GM19193 (cell line): Measurements from ENCODE around the gene OAS1.

Experiments used
- POLR2A ChIP-seq: IDR thresholded peaks from 4 replicates; pipeline ENCODE4 v1.6.1; 2011; ENCODE audit not compliant: insufficient read depth, insufficient read length; ENCODE audit errors: extremely low read depth

OAS1 gene

DNA sequence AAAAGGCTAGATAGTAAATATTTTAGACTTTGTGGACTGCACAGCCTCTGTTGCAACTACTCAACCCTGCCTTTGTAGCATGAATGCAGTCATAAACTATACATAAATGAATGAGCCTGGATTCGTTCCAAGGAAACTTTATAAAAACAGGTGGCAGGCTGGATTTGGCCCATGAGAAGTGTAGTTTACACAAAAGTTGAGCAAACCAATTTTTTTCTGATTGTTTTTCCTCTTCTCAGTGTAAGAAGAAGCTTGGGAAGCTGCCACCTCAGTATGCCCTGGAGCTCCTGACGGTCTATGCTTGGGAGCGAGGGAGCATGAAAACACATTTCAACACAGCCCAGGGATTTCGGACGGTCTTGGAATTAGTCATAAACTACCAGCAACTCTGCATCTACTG, 9.5 kb downstream of the OAS1 start:
- no peak for TF ChIP-seq POLR2A

DNA sequence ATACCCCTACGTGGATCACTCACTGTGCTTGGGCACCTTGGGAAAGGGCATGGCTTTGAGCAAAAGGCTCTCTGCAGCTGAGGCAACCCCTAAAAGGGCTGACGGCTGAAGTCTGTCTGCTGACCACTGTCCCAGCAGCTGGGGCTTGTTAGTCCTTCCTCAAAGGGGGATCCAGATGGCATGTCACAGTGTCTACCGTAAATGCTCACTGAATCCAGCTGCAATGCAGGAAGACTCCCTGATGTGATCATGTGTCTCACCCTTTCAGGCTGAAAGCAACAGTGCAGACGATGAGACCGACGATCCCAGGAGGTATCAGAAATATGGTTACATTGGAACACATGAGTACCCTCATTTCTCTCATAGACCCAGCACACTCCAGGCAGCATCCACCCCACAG, 12.4 kb downstream of the OAS1 start:
- TF ChIP-seq POLR2A, result no peak

GRCh38 chr12:112924986-112925385, 18.2 kb downstream of the OAS1 start:
- TF ChIP-seq POLR2A, result peak; percentile 53

GRCh38 chr12:112927475-112927874, 20.7 kb downstream of the OAS1 start:
- TF ChIP-seq POLR2A, result no peak

GRCh38 chr12:112927925-112928324, 21.2 kb downstream of the OAS1 start:
- TF ChIP-seq POLR2A, result no peak

DNA sequence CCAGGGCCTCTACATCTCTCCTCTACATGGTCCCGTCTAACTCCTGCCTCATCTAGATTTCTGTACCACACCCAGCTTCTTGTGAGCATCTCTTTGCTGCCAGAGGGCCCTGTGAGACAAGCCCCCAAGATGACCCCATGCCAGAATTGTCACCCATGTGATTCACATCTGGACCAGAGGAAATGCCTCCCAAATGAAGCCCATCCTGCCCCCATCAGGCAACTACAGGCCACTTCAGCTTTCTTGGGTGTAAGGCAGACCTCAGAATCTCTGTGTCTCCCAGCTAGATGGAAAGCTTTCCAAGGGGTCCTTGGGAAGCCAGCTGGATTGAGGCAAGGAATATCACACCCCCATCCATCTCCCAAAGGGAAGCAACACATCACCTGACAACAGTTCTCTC, 22.2 kb downstream of the OAS1 start:
- TF ChIP-seq POLR2A, result no peak

DNA sequence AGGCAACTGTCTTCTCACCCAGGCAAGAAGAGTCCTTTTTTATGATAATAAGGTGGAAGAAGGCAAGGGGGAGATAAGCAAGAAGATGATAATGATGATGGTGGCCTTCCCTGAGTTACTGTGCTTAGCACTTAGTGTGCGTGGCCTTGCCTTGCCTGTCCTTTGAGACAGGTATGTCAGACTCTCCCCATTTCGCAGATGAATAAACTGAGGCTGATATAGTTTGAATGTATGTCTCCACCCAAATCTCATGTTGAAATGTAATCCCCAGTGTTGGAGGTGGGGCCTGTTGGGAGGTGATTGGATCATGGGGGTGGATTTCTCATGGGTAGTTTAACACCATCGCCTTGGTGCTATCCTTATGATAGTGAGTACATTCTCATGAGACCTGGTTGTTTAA, 23.0 kb downstream of the OAS1 start:
- TF ChIP-seq POLR2A, result no peak

- no peak for TF ChIP-seq POLR2A
Observed at GRCh38 chr12:112930350-112930749, 23.6 kb downstream of the OAS1 start.

DNA sequence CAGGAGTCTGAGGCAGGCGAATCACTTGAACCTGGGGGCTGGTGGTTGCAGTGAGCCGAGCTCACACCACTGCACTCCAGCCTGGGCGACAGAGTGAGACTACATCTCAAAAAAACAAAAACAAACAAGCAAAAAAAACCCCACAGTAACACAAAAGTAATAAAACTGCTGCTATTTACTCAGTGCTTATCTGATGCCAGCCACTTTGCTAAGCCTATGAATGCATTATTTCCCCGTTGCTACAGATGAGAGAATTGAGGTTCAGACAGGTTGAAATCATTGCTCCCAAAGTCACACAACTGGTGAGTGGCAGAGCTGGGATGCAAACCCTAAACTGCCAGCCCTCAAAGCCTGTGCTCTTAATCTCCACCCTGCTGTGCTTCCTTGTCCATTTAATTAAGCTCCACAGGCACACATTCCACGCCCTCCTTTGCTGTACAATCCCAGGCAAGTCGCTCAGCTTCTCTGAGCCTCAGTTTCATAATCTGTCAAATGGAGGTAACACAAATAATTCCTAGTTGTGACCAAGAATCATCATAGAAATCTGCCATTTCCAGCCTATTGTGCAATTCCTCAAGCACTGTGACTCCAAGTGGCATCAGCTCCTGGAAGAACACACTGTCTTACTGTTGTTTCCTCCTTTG, 25.8 kb downstream of the OAS1 start:
- no peak for TF ChIP-seq POLR2A

- no peak for TF ChIP-seq POLR2A
Observed at GRCh38 chr12:112933129-112933505, 26.4 kb downstream of the OAS1 start.

GRCh38 chr12:112936264-112936663, 29.5 kb downstream of the OAS1 start:
- TF ChIP-seq POLR2A, result no peak

DNA sequence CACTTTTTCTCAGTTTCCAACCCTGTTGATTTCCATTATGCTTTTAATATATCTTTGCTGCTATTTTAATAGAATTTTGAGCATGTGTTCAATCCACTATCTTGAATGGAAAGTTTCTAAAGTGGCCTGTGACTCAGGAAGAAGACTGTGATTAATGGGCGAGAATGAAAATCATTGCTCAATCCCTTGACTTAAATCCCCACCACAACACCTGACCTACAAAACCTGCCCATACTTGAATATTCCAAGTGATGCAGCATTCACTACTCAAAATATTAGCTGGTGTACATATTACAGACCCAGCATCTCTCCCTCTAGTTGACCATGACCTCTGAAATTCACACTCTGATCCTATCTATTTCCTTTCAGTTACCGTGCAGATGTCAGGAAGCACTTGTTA, 30.2 kb downstream of the OAS1 start:
- no peak for TF ChIP-seq POLR2A

DNA sequence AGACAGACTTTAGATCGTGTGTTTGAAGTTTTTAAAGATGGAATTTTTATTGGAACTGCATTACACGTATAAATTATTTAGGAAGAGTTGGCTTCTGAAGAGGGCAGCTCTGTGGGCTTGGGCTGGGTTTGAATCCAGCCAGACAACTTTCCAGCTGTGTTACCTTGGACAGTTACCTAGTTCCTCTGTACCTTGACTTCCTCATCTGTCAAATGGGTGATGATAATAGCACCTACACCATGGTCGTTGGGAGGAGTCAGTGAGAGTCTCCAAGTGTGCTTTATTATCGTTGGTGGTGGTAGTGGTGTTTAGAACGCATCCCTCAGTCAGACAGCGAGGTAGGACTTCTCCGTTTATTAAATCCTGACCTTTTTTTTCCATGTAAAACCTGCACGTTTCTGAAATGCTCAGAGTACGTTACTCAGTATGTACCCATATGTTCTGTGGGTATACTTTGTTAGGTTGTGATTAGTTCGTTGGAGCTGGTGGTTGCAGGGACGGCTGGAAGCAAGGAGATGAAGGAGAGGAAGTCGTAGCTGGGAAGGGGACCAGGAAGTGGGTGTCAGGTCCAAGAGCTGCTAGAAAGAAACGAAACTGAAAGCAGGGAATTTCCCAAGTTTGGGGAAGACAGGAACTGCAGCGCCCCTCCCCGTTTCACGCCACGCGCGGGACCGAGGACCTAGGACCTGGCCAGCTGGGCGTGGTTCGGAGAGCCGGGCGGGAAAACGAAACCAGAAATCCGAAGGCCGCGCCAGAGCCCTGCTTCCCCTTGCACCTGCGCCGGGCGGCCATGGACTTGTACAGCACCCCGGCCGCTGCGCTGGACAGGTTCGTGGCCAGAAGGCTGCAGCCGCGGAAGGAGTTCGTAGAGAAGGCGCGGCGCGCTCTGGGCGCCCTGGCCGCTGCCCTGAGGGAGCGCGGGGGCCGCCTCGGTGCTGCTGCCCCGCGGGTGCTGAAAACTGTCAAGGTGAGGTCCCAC, 31.3 kb downstream of the OAS1 start, which contains the start of gene OAS3:
OAS3 (plus strand) TSS at position 734 of the 979 bp plus-strand sequence; CDS start at position 791, 57 bp downstream.
- TF ChIP-seq POLR2A, result peak; percentile 72

GRCh38 chr12:112938751-112939150, 32.0 kb downstream of the OAS1 start:
- no peak for TF ChIP-seq POLR2A

GRCh38 chr12:112939761-112940381, 33.1 kb downstream of the OAS1 start:
- TF ChIP-seq POLR2A, result peak; percentile 51

DNA sequence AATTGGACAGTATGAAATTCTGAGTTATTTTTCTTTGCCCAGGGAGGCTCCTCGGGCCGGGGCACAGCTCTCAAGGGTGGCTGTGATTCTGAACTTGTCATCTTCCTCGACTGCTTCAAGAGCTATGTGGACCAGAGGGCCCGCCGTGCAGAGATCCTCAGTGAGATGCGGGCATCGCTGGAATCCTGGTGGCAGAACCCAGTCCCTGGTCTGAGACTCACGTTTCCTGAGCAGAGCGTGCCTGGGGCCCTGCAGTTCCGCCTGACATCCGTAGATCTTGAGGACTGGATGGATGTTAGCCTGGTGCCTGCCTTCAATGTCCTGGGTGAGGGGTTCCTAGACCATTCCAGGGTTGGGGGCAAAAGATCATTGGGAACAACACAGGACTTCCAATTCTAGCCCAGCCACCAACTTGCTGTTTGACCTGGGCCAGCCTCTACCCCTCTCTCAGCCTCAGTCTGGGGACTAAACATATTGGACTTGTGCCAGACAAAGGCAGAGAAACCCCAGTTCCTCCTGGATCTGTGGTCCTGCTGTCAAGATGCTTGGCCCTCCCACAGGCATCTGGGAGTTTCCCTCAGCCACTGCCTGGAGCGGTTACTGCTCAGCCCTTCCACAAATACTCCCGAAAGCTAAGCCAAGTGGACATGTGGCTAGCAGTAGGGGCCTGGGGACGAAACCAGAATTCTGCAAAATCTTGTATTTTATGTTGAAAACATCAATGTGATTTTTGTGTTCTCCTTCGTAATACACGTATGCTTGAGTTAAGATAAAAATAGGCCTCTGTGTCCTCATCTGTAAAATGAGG, 35.0 kb downstream of the OAS1 start:
- TF ChIP-seq POLR2A, result no peak

DNA sequence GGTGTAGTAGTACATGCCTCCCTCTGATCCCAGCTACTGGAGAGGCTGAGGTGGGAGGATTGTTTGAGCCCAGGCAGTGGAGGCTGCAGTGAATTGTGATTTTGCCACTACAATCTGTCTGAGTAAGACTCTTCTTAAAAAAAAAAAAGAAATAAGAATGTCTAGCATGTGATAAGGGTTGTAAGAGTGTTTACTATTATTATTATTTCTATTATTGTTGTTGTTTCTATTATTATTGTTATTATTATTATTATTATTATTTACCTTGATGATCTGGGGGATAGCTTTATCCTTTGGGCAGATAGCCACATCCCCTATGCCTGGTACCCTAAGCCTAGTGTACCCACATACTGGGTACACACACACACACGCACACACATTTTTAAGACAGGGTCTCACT, 35.8 kb downstream of the OAS1 start:
- TF ChIP-seq POLR2A, result no peak
